ENCODE measurements around the gene HNF4A.
"Not testable (repeated sequence)": the region's sequence is repeated elsewhere in the genome, so short reads cannot be mapped to it uniquely, and the experiment has no call there.

Gene HNF4A

DNA sequence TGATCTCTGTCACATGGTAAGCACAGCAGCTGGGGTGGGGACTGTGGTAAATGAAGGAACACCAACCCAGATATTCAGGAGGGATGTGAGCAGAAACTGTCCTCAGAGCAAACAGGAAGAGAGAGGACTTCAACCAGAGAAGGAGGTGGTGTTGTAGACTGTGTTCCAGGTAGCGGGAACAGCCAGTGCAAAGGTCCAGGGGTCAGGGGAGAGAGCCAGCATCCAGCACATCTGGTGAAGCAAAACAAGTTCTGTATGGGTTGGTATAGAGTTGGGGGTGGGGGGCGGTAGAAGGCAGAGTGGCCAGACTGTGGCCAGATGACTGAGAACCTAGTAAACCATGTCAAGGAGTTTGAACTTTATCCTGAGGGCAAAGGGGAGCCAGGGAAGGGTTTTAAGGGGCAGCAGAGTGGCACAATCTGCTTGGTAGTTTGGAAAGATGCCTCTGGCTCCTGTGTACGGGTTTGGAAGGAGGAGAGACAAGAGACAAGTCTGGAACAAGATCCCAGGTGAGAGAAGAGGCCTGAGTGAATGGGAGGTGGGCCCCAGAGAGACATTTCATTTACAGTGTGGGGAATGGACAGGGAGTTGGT lies 92.4 kb downstream of the HNF4A start:
- no peak for DNase-seq

DNA sequence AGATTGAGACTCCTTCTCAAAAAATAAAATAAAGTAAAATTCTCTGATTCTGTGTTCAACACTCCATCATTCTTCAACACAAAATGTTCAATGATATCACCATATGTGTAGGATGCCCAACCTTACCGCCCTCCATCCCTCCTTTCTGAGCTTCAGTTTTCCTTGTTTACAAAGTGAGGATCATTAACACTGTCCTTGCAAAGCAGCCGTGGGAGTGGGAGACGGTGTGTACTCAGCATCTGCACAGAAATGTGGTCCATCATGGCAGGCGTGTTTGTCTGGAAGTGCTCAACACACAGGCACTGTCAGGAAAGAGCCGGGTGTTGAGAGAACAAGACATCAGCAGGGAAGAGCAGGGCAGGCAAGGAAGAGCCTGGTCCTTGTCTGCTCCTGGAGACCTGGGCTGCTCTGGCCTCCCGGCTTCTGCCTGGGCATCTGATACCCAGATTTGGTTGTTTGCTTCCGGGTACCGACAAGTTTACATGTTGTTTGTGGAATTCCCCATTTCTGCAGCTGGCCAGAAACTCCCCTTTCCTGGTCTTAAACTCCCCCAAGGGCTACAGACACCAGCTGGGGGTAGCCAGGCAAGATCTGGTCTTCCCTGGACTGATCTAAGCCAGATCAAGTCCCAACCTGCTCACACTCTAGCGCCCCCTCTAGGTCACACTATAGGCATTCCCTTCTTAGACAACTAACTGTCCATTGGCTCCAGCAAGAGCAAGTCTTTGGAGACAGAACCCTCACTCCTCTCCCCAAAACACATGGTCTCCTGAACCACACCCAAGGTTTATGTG lies 93.5 kb downstream of the HNF4A start:
- peak; percentile 4 for DNase-seq

DNA sequence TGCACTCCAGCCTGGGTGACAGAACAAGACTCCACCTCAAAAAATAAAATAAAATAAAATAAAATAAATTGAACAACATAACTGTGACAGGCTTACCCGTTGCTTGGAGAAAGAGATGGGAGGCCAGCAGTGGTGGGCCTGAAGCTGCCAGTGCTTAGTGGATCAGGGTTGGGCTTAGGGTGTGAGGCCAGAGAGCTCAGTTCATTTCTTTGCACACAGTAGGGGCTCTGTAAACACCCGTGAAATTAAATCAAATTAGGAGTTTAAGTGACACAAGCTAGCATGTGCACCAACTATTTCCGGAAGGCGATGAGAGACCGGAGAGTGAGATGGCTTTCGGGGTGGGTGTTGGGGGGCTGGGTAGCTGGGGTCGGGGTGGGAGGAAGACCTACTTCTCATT lies 94.4 kb downstream of the HNF4A start:
- no peak for DNase-seq

DNA sequence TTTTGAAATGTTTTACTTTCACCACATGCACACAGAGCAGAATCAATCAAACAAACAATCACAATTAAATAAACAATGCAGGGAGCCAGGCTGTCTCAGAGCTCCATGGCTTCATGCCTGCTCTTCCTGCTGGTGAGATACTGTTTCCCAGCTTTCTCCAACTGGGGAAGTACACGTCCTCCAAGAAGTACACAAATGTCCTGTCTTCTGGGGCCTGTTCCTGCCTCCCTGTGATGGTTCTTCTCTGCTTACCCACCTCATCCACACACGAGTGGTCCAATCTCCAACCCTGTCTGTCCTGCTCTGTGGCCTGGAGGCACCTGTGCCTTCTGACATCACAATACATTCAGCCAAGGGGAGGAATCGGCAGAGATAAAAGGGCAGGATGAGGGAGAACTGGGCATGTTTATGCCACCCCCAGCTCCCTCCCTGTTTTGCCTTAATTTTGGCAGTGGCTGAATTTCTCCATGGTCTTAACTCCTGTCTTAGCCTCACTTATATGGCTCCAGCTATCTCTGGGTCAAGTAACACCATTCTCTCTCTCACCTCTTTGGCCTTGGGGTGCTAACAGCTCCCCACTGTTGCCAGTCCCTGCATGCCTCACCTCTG lies 94.9 kb downstream of the HNF4A start:
- no peak for DNase-seq

DNA sequence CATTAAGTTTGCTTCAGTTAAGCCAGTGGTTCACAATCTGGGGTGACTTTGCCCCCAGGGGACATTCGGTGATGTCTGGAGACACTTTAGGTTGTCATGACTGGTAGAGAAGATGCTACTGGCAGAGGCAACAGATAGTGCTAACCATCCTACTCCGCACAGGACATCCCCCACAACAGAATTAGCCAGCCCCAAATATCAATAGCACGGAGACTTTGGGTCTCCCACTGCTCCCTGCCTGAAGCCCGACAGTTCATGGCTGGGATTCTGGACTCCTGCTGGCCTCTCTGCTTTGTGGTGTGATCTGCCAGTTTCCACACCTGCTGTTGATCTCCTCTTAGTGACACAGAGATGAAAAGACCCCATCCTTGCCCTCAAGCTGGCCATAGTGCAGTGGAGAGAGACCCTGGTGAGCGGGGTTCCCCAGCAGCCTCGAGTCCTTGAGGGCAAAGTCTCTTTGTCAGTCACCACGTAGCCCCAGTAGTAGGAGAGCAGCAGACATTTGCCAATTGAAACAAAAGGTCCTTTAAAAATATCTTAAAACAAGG lies 95.5 kb downstream of the HNF4A start:
- DNase-seq, result no peak

DNA sequence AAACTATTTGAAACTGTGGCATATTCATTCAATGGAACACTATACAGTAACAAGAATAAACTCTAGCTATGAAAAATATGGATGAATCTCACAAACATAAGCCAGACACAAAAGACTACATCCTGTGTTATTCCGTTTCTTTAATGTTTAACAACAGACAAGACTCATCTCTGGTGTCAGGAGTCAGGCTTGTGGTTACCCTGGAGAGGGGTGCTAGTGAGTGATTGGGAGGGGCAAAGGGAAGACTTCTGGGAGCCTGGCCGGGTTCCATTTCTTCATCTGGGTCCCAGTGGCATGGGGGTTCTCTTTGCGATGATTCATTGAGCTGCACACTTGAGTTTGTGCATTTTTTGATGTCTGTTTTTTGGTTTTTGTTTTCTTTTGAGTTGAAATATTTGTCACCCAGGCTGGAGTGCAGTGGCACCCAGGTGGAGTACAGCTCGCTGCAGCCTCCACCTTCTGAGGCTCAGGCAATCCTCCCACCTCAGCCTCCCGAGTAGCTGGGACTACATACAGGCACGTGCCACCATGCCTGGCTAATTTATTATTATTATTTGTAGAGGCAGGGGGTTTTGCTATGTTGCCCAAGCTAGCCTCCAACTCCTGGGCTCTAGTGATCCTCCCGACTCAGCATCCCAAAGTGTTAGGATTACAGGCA lies 98.9 kb downstream of the HNF4A start:
- peak; percentile 12 for DNase-seq

DNA sequence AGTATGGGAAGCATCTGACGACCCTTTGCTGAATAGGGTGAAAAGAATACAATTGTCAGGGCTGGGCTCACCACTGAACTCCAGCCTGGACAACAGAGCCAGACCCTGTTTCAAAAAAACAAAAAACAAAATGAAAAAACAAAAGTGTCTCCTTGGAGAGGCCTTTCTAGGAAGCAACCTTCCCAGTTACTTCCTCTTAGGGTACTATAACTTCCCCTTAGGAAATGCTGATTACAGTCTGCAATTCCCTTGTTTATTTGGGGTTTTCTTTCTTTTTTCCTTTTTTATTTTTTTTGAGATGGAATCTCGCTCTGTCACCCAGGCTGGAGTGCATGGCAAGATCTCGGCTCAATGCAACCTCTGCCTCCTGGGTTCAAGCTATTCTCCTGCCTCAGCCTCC lies 99.6 kb downstream of the HNF4A start:
- no peak for DNase-seq

DNA sequence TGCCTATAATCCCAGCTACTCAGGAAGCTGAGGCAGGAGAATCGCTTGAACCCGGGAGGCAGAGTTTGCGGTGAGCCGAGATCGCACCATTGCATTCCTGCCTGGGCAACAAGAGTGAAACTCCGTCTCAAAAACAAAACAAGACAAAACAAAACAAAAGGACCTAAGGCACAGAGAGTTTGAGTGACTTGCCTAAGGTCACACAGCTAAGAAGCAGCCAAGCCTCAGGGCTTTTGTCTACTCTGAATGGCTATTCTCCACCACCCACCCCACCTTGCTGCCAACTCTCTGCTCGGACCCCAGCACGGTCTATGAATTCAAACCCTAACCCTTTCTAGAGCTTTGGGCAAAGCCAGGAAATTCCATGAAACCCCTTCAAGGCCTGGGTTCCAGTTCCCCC lies 101.1 kb downstream of the HNF4A start:
- DNase-seq, result no peak

DNA sequence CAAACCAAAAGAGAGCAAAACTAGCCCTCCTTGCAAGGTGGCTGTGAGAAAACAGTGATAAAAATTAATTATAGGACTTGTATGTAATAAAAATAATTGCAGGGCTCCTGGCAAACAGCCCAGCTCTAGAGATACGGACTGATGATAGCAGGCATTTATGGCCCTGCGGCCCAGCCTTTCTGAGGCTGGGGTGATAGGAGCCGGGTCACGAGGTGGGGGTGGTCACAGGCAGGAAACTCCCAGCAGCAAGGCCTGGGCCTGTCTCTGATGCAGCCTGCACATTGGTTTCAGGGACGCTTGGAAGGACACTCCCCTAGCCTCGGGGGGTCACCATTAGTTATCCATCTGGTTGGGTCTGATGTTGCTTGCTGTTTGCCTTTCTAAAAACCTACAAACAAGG lies 101.5 kb downstream of the HNF4A start:
- no peak for DNase-seq

DNA sequence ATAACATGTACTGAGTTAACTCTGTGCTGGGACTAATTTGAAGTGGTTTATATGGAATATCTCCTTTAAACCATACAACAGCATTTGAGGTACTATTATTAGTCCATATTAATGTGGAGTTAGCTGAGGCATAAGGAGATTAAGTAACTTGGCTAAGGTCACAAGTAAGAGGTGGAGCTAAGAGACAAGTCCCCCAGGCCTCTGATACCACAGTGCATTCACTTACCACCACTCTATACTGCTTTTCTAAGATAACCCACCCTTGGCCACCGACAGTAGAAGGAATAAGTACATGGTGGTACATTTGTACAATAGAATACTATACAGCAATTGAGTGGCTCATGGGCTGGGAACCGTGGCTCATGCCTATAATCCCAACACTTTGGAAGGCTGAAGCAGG lies 103.8 kb downstream of the HNF4A start:
- DNase-seq, result no peak

DNA sequence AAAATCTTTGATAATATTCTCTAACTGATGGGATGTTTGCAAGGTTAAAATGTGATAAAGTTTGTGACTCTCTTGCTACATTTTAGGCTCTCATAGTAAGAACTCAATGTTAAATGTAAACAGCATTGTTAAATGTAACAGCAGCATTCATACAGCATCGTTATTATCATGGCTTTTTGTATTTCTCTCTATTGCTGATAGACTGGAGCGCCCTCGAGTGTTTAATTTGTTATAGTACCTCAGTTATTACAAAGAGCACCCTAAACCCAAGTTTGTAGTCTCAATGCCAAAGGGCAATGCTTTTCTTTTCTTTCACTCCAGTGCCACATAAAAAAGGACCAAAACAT lies 105.3 kb downstream of the HNF4A start:
- DNase-seq, result peak; percentile 29

DNA sequence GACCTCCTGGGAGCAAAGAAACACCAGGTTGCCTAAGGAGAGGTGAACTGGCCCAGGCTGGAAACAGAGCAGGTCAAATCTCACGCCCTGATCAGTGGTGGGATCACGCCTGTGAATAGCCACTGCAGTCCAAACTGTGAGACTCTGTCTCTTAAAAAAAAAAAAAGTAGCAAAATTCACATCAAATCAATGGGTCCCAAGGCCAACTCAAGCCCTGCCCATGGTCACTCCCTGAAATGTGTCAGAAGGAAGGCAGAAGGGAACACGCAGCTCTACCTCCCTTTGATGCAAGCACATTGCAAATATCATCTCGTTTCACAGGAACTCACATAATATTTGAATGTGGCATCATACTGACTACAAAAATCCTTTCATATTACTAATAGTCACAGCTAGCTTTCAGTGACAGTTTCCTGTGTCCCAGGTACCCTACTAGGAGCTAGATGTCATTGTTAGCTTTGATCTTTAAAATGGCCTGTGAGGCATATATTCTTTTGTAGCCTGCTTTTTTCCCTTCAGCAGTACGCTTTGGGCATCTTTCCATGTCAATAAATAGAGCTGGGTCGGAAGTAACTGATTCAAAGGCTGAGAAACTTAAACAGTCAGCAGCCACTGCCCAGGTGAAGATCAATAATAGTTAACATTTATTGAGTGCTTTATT lies 105.8 kb downstream of the HNF4A start:
- no peak for DNase-seq

DNA sequence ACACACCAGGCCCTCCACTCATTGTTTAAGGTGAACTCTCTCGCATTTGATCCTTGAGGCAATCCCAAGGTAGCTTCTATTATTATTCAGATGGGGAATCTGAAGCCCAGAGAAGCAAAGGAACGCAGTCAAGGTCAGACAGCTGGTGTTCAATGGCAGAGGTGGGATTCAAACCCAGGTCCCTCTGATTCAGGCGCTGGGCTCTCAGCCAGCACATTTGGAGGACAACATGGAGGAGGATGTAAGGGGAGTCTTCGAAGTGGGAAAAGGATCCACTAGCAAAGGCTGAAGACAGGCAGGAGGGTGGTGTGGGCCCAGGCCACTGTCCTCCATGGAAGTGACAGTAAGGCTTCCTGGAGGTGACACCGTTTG lies 106.3 kb downstream of the HNF4A start:
- no peak for DNase-seq

DNA sequence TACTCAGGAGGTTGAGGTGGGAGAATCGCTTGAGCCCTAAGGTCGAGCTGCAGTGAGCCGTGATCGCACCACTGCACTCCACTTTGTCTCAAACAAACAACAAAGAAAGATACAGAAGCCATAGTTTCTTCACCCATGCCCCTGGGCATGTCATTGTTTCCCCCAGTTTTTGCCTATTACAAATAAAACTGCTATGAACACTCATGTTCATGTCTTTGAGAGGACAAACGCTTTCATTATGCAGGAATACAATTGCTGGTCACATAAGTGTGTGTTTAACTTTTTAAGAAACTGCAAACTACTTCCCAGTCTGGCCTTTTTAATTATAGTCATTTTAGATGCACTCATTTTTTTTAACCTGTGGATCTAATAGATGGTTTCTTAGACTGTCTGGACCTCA lies 108.0 kb downstream of the HNF4A start:
- DNase-seq, result no peak

DNA sequence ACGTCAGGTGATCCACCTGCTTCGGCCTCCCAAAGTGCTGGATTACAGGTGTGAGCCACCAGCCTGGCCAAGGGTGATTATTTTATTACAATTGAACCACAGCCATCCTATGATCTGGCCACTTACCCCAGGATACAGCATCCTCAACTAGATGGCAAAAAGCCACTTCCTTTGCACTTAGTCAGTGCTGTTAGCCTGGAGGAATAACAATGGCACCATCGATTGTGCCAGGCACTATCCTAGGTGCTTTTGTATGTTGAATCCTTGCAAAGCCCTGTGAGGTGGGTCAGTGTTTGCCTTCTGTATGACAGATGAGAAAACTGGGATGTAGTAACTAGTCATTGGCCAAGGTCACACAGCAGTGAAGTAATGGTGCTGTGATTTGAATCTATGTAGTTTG lies 109.0 kb downstream of the HNF4A start:
- no peak for DNase-seq

DNA sequence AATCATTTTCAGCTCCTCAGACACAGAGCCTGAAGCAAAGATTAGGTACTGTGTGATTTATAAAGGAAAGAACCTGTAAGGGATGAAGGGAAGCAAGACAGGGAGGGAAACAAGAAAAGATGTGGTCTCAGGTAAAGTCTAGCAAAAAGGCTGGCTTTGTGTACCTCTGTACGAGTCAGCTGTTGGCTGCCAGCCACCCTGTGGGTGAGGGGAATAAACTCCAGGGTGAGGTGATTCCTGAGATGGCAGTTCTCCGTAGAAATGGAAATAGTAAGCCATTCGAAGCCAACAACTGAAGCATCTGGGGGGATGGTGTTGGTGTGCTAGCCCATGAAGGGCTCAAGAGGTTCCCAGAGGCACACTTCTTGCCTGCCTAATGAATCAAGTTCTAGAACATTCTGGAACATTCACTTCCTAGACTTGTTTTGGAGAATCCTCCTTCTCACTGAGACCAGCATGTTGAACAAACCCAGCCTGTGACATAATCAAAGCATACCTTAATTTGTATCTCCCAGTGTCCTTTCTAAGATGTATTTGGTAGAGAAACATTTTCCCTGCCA lies 109.6 kb downstream of the HNF4A start:
- no peak for DNase-seq

DNA sequence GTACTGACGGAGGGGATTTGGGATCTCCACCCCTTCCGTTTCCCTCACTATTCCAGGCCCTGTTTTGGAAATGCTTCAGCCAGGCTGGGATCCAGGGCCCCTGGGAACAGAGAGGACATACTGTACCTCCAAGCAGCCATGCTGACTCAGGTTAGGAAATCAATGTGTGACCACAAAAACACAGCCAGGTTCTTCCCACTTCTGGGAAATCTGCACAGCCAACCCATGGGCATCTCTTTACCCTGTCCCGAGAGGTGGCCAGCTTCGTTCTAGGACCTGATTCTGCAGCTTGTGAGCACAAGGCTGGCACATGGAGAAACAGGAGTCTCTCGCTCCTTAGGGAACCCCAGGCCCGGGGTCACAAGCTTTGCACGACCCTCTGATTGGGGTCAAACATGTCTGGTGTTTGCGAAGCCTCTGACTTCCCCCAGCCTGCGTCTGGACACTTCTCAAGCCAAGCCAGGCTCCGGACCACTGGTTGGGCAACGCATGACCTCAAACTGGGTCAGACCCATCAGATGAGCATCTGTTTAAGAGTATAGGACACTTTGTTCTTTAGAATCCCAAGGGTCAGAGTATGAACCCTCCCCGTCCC lies 111.9 kb downstream of the HNF4A start:
- peak; percentile 43 for DNase-seq

DNA sequence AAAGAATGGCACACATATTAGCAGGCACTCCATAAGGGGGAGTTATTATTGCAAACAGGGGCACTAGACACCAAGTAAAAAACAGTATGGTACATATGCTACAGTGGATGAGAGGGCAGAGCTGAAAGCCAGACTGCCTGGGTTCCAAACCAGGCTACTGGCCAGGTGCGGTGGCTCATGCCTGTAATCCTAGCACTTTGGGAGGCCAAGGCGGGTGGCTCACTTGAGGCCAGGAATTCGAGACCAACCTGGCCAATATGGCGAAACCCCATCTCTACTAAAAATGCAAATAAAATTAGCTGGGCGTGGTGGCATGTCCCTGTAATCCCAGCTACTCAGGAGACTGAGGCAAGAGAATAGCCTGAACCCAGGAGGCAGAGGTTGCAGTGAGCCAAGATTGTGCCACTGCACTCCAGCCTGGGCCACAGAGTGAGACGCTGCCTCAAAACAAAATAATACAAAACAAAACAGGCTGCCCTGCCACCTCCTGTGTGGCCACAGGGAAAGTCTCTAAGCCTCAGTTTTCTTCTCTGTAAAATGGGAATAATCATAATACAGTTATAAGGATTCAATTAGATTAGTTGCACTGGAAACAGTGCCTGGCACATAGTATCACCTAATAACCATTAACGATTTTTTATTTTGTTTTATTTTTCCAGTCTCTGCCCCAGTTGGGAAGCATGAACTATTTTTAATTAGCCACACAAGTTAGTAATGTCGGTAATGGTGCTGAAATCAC lies 112.7 kb downstream of the HNF4A start:
- no peak for DNase-seq

DNA sequence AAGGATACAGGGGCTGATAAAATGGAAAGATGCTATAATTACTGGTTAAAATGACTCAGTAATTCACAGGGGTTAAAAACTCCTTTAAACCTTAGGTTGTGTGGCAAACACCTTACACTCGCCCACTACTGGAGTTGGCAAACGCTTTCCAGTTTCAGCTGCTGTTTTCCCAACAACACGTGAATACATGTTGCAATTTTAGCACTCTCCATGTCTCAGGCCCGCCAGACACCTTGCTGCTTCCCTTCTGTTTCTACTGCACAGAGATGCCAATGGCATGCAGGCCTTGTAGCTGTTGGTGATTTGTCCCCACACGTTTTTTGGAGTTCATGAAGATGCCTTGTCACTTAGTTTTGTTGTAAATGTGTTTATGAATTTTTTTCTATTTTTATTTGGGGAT lies 114.8 kb downstream of the HNF4A start:
- no peak for DNase-seq

DNA sequence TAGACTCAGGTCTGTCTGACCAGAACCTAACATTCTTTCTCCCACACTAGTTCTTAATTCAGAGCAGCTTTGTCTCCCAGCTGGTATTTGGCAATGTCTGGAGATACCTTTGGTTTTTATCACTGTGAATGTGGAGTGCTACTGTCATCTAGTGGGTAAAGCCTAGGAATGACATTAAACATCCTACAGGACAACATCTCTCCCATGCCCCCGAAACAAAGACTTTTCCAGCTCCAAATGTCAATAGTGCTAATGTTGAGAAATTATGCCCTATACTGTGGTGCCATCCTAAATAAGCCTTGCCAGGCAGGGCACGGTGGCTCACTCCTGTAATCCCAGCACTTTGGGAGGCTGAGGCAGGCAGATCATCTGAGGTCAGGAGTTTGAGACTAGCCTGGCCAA lies 116.0 kb downstream of the HNF4A start:
- peak; percentile 60 for DNase-seq

DNA sequence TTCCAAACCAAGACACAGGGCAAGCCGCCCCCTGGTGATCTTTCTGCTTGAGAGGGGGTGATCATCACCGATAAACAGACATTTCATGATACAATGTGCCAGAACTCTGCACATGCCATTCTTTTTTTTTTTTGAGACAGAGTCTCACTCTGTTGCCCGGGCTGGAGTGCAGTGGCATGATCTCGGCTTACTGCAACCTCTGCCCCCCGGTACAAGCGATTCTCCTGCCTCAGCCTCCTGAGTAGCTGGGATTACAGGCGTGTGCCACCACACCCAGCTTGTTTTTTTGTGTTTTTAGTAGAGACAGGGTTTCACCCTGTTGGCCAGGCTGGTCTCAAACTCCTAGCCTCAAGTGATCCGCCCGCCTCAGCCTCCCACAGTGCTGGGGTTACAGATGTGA lies 116.8 kb downstream of the HNF4A start:
- not testable (repeated sequence) for DNase-seq

DNA sequence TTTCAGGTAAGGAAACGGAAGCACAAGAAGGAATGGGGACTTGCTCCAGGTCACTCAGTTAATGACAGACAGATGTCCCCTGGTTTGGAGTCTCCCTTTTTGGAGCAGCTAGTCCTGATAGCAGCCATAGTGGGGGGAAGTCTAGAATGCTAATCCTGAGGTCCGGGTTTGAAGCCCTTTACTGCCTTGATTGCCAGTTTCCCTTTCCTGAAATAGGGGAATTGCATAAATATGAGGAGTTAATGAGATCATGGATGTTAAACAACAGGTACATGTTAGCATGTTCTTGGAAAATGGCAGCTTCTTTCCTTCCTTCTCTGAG lies 119.8 kb downstream of the HNF4A start:
- no peak for DNase-seq
